Fibroblast of lung (primary cell): ENCODE measurements around the gene SMARCA2.

Source experiments
- EZH2 ChIP-seq: IDR thresholded peaks from 2 replicates; pipeline ENCODE4 v1.5.1; 2012; ENCODE audit warnings: low read length, control low read depth, mild to moderate bottlenecking; ENCODE audit errors: missing control alignments
- TF ChIP-seq, protein P1 (sequence below), 2 donors: IDR thresholded peaks in 1 of 2; conservative IDR thresholded peaks in 1 of 2; 1 replicate in 1 of 2; 2 replicates in 1 of 2; pipeline ENCODE4 v1.5.1; 2011 to 2012; ENCODE audit warnings: low read length in 2 of 2, control low read depth in 1 of 2, inconsistent platforms in 1 of 2, low read depth in 1 of 2, mild to moderate bottlenecking in 1 of 2

DNA sequence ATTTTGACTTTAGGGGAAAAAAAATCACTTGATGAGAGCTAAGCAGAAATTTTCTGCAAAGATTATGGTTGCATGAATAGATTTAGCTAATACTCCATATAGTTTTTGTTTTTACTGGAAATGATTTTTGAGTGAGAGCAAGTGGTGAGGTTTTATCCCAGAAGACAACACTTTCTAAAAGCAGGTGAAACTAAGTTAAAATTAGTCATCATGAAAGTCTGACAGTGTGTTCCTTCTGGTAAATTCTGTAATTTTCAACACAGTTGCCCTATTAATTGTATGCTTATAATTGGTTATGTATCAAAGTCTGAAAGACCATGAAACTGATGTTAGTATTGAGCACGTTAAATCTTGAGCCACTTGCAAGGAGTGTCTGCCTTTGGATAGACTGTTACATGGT lies 91.5 kb downstream of the SMARCA2 start:
- TF ChIP-seq, protein P1, sequence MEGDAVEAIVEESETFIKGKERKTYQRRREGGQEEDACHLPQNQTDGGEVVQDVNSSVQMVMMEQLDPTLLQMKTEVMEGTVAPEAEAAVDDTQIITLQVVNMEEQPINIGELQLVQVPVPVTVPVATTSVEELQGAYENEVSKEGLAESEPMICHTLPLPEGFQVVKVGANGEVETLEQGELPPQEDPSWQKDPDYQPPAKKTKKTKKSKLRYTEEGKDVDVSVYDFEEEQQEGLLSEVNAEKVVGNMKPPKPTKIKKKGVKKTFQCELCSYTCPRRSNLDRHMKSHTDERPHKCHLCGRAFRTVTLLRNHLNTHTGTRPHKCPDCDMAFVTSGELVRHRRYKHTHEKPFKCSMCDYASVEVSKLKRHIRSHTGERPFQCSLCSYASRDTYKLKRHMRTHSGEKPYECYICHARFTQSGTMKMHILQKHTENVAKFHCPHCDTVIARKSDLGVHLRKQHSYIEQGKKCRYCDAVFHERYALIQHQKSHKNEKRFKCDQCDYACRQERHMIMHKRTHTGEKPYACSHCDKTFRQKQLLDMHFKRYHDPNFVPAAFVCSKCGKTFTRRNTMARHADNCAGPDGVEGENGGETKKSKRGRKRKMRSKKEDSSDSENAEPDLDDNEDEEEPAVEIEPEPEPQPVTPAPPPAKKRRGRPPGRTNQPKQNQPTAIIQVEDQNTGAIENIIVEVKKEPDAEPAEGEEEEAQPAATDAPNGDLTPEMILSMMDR (conservative IDR thresholded peaks at IDR 0.05 in 1 of 2, IDR thresholded peaks at IDR 0.05 in 1 of 2; ENCODE audit: low read depth in 1 of 2, low read length in 2 of 2) = no peak
- no peak for TF ChIP-seq EZH2
